NCI-H2227 treated with DMSO at 0.1 percent for 48 hours (cell line): Measurements from ENCODE around the gene ABHD8.

ENCODE experiments used
- DNase-seq: peaks from one replicate; lab custom pipeline; 2025; lab: John Stamatoyannopoulos, UW

The ABHD8 gene

DNA sequence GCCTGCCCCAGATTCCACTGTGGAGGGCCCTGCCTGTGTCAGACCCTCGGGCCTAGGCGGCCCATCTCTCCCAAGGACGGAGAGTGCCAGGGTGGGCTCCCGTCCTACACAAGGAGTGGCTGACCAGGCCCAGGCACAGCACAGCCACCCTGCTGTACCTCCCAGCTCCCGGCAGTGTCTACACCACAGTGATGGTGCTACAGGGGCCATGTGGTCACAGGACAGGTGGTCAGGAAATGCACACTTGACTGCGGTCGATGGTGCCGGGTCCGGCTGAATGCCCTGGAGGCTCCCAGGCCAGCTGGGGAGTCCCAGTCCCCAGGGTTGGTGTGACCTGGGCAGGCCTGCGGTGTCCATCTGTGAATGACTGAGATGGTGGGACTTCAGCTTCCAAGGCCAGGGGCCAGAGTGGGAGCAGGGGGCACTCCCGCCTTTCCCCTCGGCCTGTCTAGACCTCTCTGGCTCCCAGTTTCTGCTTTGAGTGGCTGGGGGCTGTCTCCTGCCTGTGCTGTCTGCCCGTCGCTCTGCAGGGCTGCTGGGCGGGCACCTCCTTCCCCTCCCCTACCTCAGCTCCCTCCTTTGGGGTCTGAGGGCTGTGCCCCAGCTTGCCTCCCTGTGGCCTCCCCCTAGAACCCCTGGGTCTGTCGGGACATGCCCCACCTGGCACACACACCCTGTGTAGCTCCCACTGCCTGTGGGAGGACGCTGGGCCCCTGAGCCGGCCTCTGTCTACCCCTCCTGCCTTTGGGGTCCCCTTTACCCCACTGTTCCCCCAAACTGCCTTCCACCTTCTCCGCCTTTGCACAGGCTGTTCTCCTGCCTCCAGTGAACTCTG lies 18.6 kb upstream of the ABHD8 start:
- no peak for DNase-seq

DNA sequence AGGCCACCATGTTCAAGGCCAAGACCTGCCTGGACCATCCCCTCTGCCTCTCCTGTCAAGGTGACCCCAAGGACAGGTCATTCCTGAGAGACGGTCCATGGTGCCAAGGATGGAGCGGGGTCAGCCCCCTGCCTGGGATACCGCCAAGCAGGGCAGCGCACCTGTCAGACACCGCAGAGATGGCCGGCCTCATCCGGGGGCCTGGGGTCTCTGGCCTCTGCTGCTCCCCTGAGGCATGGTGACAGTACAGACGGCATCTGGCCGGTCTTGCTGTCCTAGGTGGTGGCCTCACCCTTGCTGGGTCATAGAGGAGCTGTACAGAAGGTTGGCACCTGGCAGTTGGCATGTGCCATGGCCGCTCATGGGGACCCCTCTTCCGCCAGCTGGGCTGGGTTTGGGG lies 17.2 kb upstream of the ABHD8 start:
- DNase-seq: no peak

GRCh38 chr19:17319473-17320238 lies 16.4 kb upstream of the ABHD8 start:
- DNase-seq: no peak

- DNase-seq: no peak
Observed at GRCh38 chr19:17318966-17319365, 15.7 kb upstream of the ABHD8 start.

GRCh38 chr19:17314007-17314593 lies 10.9 kb upstream of the ABHD8 start:
- no peak for DNase-seq

GRCh38 chr19:17312189-17313113 lies 9.2 kb upstream of the ABHD8 start:
- DNase-seq: no peak

GRCh38 chr19:17311455-17312188 lies 8.4 kb upstream of the ABHD8 start:
- no peak for DNase-seq

DNA sequence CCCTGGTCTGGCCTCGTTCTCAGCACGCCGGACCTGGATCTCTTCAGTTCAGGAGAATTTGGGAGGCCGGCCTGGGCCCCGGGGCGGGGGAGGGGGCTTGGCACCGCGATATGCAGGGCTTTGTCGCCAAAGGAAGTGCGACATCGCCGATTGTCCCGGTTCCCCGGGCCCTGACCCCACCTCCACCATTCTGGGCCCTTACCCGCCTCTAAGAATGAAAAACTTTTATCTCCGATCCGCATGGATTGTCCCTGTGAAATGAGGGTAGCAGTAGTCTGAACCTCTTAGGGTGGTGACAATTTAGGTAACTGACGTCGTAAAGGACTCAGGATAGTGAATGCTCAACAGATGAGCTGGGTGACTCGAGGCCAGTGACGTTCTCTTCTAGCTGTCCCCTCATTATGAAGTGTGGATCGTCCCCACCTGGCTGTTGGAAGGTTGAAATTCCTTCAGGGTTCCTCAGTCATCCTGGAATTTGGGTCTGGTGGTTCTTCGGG lies 6.8 kb upstream of the ABHD8 start:
- DNase-seq: no peak

DNA sequence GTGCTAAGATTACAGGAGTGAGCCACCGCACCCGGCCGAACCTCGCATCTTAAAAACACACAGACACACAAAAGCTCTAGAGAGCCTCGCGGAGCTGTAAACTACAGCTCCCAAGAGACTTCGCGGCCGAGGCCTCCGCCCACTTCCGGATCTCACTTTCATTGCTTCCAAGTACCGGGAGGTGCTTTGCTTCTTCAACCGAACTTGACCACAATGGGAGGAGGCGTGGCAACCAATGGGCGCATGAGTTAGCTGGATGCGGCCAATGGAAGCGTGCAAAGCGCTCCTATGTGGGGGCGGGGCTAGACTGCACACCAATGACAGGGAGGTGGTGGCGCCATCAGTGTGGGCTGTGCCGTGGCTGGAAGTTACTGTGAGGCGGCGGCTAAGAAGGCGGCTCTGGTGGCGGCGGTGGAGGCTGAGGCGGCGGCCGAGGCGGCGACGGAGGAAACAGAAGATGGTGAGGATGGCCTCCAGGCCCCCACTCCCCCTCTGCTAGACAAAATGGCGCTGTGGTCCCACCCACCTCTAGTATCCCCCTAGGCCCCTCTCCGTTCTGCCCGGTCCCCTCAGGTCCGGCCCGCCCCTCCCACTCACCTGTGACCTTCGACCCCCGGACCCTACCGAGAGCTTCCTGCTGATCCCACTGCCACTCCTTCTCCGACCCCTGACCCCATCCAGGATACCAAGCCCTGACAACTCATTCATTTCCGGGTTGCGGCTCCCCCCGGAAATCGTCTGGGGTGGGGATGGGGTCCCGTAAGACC lies 6.2 kb upstream of the ABHD8 start, which contains the start of gene DDA1:
Gene DDA1 (plus strand): TSS at position 366 of the 767 bp plus-strand sequence. CDS start 92 bp downstream, at position 458.
- peak; percentile 94 for DNase-seq

DNA sequence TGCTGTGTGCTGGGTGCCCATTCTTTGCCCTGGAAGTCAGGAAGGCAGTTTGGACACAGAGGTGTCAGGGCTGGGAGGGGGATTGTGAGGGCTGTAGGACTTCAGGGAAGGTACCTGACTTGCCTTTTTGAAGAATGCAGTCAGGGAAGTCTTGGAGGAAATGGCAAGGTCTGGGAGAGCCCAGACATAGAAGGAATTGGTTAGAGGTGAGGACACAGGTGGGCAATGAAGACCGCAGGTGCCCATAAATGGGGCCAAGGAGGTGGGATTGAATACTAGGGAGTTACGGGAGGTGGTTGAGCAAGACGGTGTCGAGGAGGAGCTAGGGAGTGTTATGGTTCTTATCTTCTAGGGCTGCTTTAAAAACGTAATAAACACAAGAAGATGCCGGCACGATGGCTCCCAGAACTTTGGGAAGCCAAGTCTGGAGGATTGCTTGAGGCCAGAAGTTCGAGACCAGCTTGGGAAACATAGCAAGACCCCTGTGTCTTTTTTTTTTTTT lies 4.7 kb upstream of the ABHD8 start:
- no peak for DNase-seq

DNA sequence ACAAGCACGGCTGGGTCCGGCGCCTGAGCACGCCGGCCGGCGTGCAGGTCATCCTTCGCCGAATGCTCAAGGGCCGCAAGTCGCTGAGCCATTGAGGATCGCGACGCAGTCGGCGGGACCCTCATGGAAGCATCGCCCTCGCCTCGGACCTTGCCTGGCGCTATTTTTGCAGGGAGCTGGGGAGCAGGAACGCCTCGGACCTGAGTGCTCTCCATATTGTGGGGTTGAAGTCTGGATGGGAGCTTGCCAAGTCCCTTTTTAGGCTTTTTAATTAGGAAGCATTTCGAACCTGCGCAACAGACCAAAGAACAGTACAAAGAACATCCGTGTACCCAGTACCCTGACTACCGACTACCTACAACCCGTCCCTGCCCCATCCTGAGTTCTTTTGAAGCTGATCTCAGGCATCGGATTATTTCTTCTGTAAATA lies 3.1 kb upstream of the ABHD8 start:
- no peak for DNase-seq

GRCh38 chr19:17305517-17306284 lies 2.5 kb upstream of the ABHD8 start, which contains the start of gene MRPL34:
MRPL34 (plus strand) TSS chr19:17305872; CDS start chr19:17305893, 21 bp downstream.
- DNase-seq: peak; percentile 97

GRCh38 chr19:17305216-17305516 lies 1.9 kb upstream of the ABHD8 start:
- no peak for DNase-seq

- DNase-seq: no peak
Observed at GRCh38 chr19:17304386-17305215, 1.4 kb upstream of the ABHD8 start.

GRCh38 chr19:17303940-17304267 lies 679 bp upstream of the ABHD8 start:
- no peak for DNase-seq

DNA sequence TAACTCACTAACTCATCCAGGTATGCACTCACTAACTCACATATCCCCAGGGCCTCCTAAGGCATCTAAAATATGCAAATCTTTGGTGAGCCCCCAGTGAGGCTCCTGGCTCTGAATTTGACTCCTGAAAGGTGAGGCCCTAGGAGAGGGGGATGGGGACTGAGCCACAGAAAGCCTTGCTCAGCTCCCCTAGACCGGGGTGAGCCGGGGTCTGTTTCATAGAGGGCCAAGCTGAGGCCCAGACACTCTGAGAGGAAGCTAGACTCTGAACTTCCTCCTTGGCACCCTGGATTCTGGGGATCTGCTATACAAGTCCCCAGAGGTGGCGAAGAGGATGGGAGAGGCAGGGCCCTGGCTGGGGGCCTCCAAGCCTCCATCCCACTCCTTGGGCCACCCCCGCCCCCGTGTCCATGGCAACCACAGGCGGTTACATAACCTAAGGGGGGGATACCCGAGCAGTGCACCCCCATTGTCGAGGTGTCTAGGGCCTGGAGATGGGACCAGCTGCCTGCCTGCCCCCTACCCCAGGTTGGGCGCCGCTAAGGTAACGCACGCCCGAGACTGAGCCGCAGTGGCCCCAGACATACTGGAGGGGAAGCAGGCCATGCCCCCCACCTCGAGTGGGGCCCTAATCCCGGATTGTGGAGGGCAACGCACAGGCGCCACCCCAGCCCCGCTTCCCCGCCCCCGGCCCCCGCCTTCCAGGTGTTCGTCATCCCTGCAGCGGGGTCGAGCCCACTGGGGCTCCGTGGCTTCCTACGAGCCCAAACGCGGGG lies 646 bp downstream of the ABHD8 start:
- DNase-seq: no peak

DNA sequence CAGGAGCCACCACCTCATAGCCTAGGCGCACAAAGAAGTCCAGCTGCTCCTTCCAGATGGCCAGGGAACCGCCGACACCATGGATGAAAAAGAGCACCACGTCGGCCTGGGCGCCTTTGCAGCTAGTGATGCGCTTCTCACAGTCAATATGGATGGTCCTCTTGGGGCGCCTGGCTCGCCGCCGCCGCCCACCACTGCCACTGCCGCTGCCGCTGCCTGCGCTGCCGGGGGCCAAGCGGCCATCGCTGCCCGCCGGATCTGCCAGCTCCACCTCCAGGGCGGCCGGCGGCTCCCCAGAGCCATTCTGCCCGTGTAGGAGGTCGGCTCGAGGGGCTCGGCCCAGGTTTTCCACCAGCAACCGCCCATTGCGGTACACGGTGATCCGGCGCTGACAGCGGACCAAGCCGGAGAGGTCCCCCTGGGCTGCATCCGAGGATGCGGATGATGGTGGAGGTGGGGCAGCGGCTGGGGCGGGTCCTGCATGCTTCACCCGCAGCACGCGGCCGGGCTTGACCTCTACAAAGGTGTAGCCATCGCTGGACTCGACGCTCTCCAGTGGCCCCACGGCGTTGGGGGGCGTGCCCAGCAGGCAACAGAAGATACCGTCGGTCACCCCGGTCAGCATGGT lies 2.1 kb downstream of the ABHD8 start:
- DNase-seq: no peak
